ENCODE results near the gene TSR1.

DNA sequence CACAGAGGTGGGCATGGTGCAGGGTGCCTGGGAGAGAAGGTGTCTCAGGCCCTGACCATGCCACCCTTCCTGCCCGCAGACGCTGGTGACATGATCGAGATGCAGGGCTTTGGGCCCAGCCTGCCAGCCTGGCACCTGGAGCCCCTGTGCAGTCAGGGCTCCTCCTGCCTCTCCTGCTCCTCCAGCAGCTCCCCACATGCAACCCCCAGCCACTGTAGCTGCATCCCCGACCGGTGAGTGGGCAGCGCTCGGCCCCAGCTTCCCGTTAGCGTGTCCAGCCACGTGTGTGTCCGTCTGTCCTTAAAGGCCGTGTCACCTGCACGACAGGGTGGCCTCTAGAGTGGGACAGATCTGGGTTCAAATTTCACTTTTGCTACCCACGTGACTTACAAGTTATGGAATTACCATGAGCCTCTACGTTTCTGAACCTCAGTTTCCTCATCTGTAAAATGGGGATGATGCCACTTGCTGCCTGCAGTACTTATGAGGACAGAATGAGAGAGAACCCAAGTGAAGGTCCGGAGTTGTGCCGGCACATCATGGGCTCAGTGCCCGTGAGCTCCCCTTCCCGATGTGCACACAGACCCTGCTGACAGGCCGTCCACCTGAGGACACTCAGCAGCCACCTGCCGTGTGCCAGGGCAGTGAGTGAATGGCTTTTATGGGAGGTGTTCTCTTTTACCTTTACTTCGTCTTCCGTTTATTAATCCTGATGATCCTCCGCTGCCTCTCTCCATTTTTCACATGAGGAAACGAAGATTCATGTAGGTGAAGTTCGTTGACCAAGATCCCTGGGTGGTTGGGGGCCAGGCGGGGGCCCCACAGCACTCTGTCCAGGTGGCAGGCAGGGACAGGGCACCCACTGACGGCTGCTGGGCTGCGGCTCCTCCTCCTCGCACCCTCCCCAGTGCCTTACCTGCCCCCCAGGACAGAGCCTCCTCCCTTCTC, 35.2 kb upstream of the TSR1 start:
- TF ChIP-seq, protein P1, sequence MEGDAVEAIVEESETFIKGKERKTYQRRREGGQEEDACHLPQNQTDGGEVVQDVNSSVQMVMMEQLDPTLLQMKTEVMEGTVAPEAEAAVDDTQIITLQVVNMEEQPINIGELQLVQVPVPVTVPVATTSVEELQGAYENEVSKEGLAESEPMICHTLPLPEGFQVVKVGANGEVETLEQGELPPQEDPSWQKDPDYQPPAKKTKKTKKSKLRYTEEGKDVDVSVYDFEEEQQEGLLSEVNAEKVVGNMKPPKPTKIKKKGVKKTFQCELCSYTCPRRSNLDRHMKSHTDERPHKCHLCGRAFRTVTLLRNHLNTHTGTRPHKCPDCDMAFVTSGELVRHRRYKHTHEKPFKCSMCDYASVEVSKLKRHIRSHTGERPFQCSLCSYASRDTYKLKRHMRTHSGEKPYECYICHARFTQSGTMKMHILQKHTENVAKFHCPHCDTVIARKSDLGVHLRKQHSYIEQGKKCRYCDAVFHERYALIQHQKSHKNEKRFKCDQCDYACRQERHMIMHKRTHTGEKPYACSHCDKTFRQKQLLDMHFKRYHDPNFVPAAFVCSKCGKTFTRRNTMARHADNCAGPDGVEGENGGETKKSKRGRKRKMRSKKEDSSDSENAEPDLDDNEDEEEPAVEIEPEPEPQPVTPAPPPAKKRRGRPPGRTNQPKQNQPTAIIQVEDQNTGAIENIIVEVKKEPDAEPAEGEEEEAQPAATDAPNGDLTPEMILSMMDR (IDR thresholded peaks at IDR 0.05) = no peak
- TF ChIP-seq POLR2A (IDR thresholded peaks at IDR 0.05) = no peak

Measured in esophagus squamous epithelium (tissue), 4 donors.